ENCODE measurements around the gene IGSF3. TPM values are rescaled to one million over a fixed set of nuclear protein-coding genes. Genes with fewer than 3 reads are reported as not detected.

IGSF3 gene
- total RNA-seq, 1 donor from 2014 or later, result 43.3 TPM

GRCh38 chr1:116560704-116561490 is 106.6 kb downstream of the IGSF3 start:
- TF ChIP-seq CTCF (IDR thresholded peaks at IDR 0.05; ENCODE audit: unreplicated experiment), result no peak
- Mint-ChIP-seq H3K4me3 (ENCODE audit: low read depth) (no peak overlapping the region), H3K27me3 (no peaks in the 10 kb centered on the region), H3K36me3 (ENCODE audit: insufficient read depth) (peaks cover 7% of the 10 kb centered on the region), H3K4me1 (ENCODE audit: low read depth) (no peaks in the 10 kb centered on the region), H3K9me3 (ENCODE audit: low read depth) (peaks cover 12% of the 10 kb centered on the region), H3K27ac (no peak overlapping the region)
- DNase-seq (ENCODE audit: low spot score, unreplicated experiment), result no peak

- Mint-ChIP-seq H3K9me3 (ENCODE audit: low read depth) (peaks cover 8% of the 10 kb centered on the region), H3K4me3 (ENCODE audit: low read depth) (no peak overlapping the region), H3K4me1 (ENCODE audit: low read depth) (no peaks in the 10 kb centered on the region), H3K27ac (no peak overlapping the region), H3K27me3 (no peaks in the 10 kb centered on the region), H3K36me3 (ENCODE audit: insufficient read depth) (peaks cover 5% of the 10 kb centered on the region)
- TF ChIP-seq CTCF (IDR thresholded peaks at IDR 0.05; ENCODE audit: unreplicated experiment), result no peak
- DNase-seq (ENCODE audit: low spot score, unreplicated experiment), result no peak
Measured at GRCh38 chr1:116559304-116559761, 108.2 kb downstream of the IGSF3 start.

GRCh38 chr1:116558571-116558970 is 109.0 kb downstream of the IGSF3 start:
- Mint-ChIP-seq H3K36me3 (ENCODE audit: insufficient read depth) (peaks cover 1% of the 10 kb centered on the region), H3K27ac (no peak overlapping the region)

GRCh38 chr1:116558140-116558549 is 109.4 kb downstream of the IGSF3 start:
- peaks cover 1% of the 10 kb centered on the region for H3K36me3 Mint-ChIP-seq (ENCODE audit: insufficient read depth)
- no peaks in the 10 kb centered on the region for H3K4me1 Mint-ChIP-seq (ENCODE audit: low read depth)
- no peak overlapping the region for H3K4me3 Mint-ChIP-seq (ENCODE audit: low read depth)
- H3K27me3 Mint-ChIP-seq, result no peaks in the 10 kb centered on the region
- H3K27ac Mint-ChIP-seq, result no peak overlapping the region
- DNase-seq (ENCODE audit: low spot score, unreplicated experiment), result no peak
- no peak for TF ChIP-seq CTCF (IDR thresholded peaks at IDR 0.05; ENCODE audit: unreplicated experiment)
- peaks cover 3% of the 10 kb centered on the region for H3K9me3 Mint-ChIP-seq (ENCODE audit: low read depth)

More at GRCh38 chr1:116558571-116558970, 109.0 kb downstream of the IGSF3 start:
- Mint-ChIP-seq H3K9me3 (ENCODE audit: low read depth) (peaks cover 3% of the 10 kb centered on the region), H3K4me3 (ENCODE audit: low read depth) (no peak overlapping the region), H3K27me3 (no peaks in the 10 kb centered on the region), H3K4me1 (ENCODE audit: low read depth) (no peaks in the 10 kb centered on the region)
- DNase-seq (ENCODE audit: low spot score, unreplicated experiment), result no peak
- TF ChIP-seq CTCF (IDR thresholded peaks at IDR 0.05; ENCODE audit: unreplicated experiment), result no peak

- Mint-ChIP-seq H3K36me3 (ENCODE audit: insufficient read depth) (peaks cover under 1% of the 10 kb centered on the region), H3K9me3 (ENCODE audit: low read depth) (peaks cover 2% of the 10 kb centered on the region), H3K4me1 (ENCODE audit: low read depth) (no peaks in the 10 kb centered on the region), H3K4me3 (ENCODE audit: low read depth) (no peak overlapping the region), H3K27ac (no peak overlapping the region), H3K27me3 (no peaks in the 10 kb centered on the region)
- DNase-seq (ENCODE audit: low spot score, unreplicated experiment), result no peak
- TF ChIP-seq CTCF (IDR thresholded peaks at IDR 0.05; ENCODE audit: unreplicated experiment), result no peak
Measured at GRCh38 chr1:116557323-116557878, 110.1 kb downstream of the IGSF3 start.
